ENCODE data around the gene SSMEM1. TPM values are rescaled to one million over a fixed set of nuclear protein-coding genes. Genes with fewer than 3 reads are reported as not detected.

The SSMEM1 gene
- total and polyA plus RNA-seq, 9 of the 15 experiments (the other 6 are each of a cell fraction or from before 2014, with no cell fraction given): 0.10 to 0.28 (median 0.18) TPM; not detected in 4

DNA sequence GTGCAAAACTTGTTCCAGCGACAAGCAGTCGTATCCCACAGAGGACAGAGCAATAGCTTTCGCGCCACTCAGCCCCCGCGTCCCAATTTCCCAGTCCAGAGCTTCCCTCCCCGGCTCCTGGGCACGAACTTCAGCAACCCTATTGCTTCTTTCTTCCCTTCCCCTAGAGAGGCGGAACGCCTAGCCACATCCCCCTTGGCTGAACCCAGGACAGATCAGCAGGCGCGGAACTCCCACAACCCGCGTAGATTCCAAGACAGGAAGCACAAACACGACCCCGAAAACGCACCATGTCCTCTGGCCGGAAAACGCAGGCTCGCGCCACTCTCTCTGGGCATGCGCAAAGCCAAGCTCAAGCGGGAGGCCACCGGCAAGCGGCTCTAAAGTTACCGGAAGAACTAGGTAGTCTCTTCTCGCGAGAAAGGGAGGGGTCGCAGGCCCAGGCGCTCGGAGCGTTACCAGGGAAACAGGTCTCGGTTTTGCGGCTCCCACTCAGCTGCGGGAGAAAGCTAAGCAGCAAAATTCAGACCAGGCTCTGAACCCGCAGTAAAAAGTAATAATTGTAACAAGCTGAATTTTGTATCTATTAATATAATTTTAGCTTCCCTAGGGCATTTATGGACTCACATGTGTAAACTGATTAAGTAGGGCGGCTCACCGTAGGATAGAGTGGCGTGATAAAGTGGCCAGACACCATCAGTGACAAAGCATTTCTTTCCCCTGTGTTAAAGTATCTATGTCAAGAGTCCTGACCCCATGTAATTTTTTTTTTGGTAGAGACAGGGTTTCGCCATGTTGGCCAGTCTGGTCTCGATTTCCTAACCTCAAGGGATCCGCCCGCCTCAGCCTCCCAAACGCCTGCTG, 2.3 kb upstream of the SSMEM1 start, which contains the start of gene TMEM209 (continued):
- peak in 1 of 2 experiments; percentile 32; a peak in 2 of 4 replicates for TF ChIP-seq TBL1XR1 (IDR thresholded peaks at IDR 0.05; ENCODE audit: low read length in 2 of 2)
- TF ChIP-seq SIN3A (IDR thresholded peaks at IDR 0.05; ENCODE audit: borderline replicate concordance in 2 of 2, control insufficient read depth in 1 of 2, low read depth in 2 of 2, low read length in 2 of 2): peak in 1 of 2 experiments; percentile 11; a peak in 1 of 4 replicates
- no peak; the same call in 1 of the 2 replicates for TF ChIP-seq ILF3 (IDR thresholded peaks at IDR 0.05; ENCODE audit: borderline replicate concordance)
- TF ChIP-seq KDM2B (CRISPR knock-in tag; IDR thresholded peaks at IDR 0.05): no peak
- no peak for TF ChIP-seq ZSCAN32 (CRISPR knock-in tag; IDR thresholded peaks at IDR 0.05)
- no peak for TF ChIP-seq GABPB2 (CRISPR knock-in tag; conservative IDR thresholded peaks at IDR 0.05)
- peak; percentile 3 for TF ChIP-seq HMGN3 (IDR thresholded peaks at IDR 0.05; ENCODE audit: borderline replicate concordance, extremely low read depth, insufficient read length, low read depth, low read length)
- TF ChIP-seq, protein P1, sequence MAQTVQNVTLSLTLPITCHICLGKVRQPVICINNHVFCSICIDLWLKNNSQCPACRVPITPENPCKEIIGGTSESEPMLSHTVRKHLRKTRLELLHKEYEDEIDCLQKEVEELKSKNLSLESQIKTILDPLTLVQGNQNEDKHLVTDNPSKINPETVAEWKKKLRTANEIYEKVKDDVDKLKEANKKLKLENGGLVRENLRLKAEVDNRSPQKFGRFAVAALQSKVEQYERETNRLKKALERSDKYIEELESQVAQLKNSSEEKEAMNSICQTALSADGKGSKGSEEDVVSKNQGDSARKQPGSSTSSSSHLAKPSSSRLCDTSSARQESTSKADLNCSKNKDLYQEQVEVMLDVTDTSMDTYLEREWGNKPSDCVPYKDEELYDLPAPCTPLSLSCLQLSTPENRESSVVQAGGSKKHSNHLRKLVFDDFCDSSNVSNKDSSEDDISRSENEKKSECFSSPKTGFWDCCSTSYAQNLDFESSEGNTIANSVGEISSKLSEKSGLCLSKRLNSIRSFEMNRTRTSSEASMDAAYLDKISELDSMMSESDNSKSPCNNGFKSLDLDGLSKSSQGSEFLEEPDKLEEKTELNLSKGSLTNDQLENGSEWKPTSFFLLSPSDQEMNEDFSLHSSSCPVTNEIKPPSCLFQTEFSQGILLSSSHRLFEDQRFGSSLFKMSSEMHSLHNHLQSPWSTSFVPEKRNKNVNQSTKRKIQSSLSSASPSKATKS (CRISPR knock-in tag; IDR thresholded peaks at IDR 0.05): no peak
- TF ChIP-seq NCOA6 (IDR thresholded peaks at IDR 0.05): no peak
- no peak for TF ChIP-seq ADNP (tag; IDR thresholded peaks at IDR 0.05)
- TF ChIP-seq, protein P2, sequence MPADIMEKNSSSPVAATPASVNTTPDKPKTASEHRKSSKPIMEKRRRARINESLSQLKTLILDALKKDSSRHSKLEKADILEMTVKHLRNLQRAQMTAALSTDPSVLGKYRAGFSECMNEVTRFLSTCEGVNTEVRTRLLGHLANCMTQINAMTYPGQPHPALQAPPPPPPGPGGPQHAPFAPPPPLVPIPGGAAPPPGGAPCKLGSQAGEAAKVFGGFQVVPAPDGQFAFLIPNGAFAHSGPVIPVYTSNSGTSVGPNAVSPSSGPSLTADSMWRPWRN (IDR thresholded peaks at IDR 0.05; ENCODE audit: low read depth): 0 out of 2 replicates have a peak, but pooled peaks have one; percentile 39
- TF ChIP-seq BHLHE40 (IDR thresholded peaks at IDR 0.05; ENCODE audit: low read length): 0 out of 2 replicates have a peak, but pooled peaks have one; percentile 49
- TF ChIP-seq, protein P3, sequence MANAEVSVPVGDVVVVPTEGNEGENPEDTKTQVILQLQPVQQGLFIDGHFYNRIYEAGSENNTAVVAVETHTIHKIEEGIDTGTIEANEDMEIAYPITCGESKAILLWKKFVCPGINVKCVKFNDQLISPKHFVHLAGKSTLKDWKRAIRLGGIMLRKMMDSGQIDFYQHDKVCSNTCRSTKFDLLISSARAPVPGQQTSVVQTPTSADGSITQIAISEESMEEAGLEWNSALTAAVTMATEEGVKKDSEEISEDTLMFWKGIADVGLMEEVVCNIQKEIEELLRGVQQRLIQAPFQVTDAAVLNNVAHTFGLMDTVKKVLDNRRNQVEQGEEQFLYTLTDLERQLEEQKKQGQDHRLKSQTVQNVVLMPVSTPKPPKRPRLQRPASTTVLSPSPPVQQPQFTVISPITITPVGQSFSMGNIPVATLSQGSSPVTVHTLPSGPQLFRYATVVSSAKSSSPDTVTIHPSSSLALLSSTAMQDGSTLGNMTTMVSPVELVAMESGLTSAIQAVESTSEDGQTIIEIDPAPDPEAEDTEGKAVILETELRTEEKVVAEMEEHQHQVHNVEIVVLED (CRISPR knock-in tag; IDR thresholded peaks at IDR 0.05): no peak; the same call in 1 of the 2 replicates
- TF ChIP-seq DDX20 (tag; IDR thresholded peaks at IDR 0.05; ENCODE audit: low read depth): no peak
- TF ChIP-seq PTTG1 (tag; IDR thresholded peaks at IDR 0.05; ENCODE audit: low read depth): no peak
- TF ChIP-seq, protein P4, sequence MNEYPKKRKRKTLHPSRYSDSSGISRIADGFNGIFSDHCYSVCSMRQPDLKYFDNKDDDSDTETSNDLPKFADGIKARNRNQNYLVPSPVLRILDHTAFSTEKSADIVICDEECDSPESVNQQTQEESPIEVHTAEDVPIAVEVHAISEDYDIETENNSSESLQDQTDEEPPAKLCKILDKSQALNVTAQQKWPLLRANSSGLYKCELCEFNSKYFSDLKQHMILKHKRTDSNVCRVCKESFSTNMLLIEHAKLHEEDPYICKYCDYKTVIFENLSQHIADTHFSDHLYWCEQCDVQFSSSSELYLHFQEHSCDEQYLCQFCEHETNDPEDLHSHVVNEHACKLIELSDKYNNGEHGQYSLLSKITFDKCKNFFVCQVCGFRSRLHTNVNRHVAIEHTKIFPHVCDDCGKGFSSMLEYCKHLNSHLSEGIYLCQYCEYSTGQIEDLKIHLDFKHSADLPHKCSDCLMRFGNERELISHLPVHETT (CRISPR knock-in tag; conservative IDR thresholded peaks at IDR 0.05 in 1 of 2, IDR thresholded peaks at IDR 0.05 in 1 of 2): peak in 1 of 2 experiments; percentile 89; a peak in 2 of 4 replicates
- TF ChIP-seq EWSR1 (IDR thresholded peaks at IDR 0.05; ENCODE audit: borderline replicate concordance, low read depth, partially characterized antibody): no peak
- TF ChIP-seq MEF2D (tag; conservative IDR thresholded peaks at IDR 0.05; ENCODE audit: low read depth): 0 out of 2 replicates have a peak, but pooled peaks have one; percentile 27
